HG03460 (cell line): ENCODE measurements around the gene ADARB2.
"Not testable (repeated sequence)": the region's sequence is repeated elsewhere in the genome, so short reads cannot be mapped to it uniquely, and the experiment has no call there.

Experiments
- ATAC-seq: cut with Tn5 transposase; IDR thresholded peaks from one replicate; pipeline ENCODE4 v1.9.1; 2021; ENCODE audit not compliant: unreplicated experiment

ADARB2 gene

GRCh38 chr10:1169186-1169885, 568.0 kb downstream of the ADARB2 start:
- no peak for ATAC-seq

GRCh38 chr10:1168763-1169162, 568.6 kb downstream of the ADARB2 start:
- ATAC-seq: no peak

GRCh38 chr10:1166828-1167275, 570.5 kb downstream of the ADARB2 start:
- ATAC-seq: no peak

- no peak for ATAC-seq
These were observed 571.1 kb downstream of the ADARB2 start for GRCh38 chr10:1166101-1166827.

GRCh38 chr10:1163831-1164230, 573.5 kb downstream of the ADARB2 start:
- no peak for ATAC-seq

GRCh38 chr10:1163204-1163660, 574.1 kb downstream of the ADARB2 start:
- ATAC-seq: no peak

GRCh38 chr10:1162481-1163203, 574.7 kb downstream of the ADARB2 start:
- no peak for ATAC-seq

- not testable (repeated sequence) for ATAC-seq
These were observed 576.0 kb downstream of the ADARB2 start for GRCh38 chr10:1161315-1161673.

GRCh38 chr10:1160561-1161314, 576.6 kb downstream of the ADARB2 start:
- ATAC-seq: no peak

GRCh38 chr10:1159131-1160061, 577.9 kb downstream of the ADARB2 start:
- no peak for ATAC-seq

- ATAC-seq: not testable (repeated sequence)
These were observed 578.8 kb downstream of the ADARB2 start for GRCh38 chr10:1158536-1158935.

- no peak for ATAC-seq
These were observed 579.3 kb downstream of the ADARB2 start for GRCh38 chr10:1158066-1158465.

GRCh38 chr10:1157615-1157933, 579.8 kb downstream of the ADARB2 start:
- no peak for ATAC-seq

- no peak for ATAC-seq
These were observed 580.3 kb downstream of the ADARB2 start for GRCh38 chr10:1156921-1157614.

- ATAC-seq: no peak
These were observed 580.8 kb downstream of the ADARB2 start for GRCh38 chr10:1156616-1156886.

GRCh38 chr10:1155791-1156615, 581.3 kb downstream of the ADARB2 start:
- ATAC-seq: no peak

GRCh38 chr10:1154531-1155295, 582.6 kb downstream of the ADARB2 start:
- ATAC-seq: no peak

- ATAC-seq: no peak
These were observed 583.4 kb downstream of the ADARB2 start for GRCh38 chr10:1153805-1154351.
